HEK293 (cell line): ENCODE data around the gene TOMT.
A peak's percentile ranks its signal among the peaks of the same experiment; 100 is the strongest.

Source experiments
- BCL11A ChIP-seq: fragments of 450-650 bp; formaldehyde crosslinking; IDR thresholded peaks from 2 replicates; pipeline ENCODE4 v1.5.1; 2016; ENCODE audit warnings: low read depth, missing biosample characterization, missing genetic modification characterization
- EGR2 ChIP-seq: fragments of 450-650 bp; formaldehyde crosslinking; IDR thresholded peaks from 2 replicates; pipeline ENCODE4 v1.5.1; 2016; ENCODE audit warnings: low read depth, missing biosample characterization, missing genetic modification characterization
- INSM2 ChIP-seq: fragments of 450-650 bp; formaldehyde crosslinking; IDR thresholded peaks from 2 replicates; pipeline ENCODE4 v1.5.1; 2016; ENCODE audit warnings: missing biosample characterization, missing genetic modification characterization
- KLF1 ChIP-seq: fragments of 450-650 bp; formaldehyde crosslinking; IDR thresholded peaks from 2 replicates; pipeline ENCODE4 v1.5.1; 2016; ENCODE audit warnings: missing biosample characterization, missing genetic modification characterization
- KLF7 ChIP-seq: fragments of 450-650 bp; formaldehyde crosslinking; IDR thresholded peaks from 2 replicates; pipeline ENCODE4 v1.5.1; 2016; ENCODE audit warnings: missing biosample characterization, missing genetic modification characterization, borderline replicate concordance
- KLF8 ChIP-seq: fragments of 450-650 bp; formaldehyde crosslinking; IDR thresholded peaks from 2 replicates; pipeline ENCODE4 v1.5.1; 2016; ENCODE audit warnings: missing biosample characterization, missing genetic modification characterization
- PRDM4 ChIP-seq: fragments of 450-650 bp; formaldehyde crosslinking; IDR thresholded peaks from 2 replicates; pipeline ENCODE4 v1.5.1; 2017; ENCODE audit warnings: missing biosample characterization, missing genetic modification characterization
- SCRT1 ChIP-seq: fragments of 450-650 bp; formaldehyde crosslinking; IDR thresholded peaks from 2 replicates; pipeline ENCODE4 v1.5.1; 2016; ENCODE audit warnings: missing biosample characterization, missing genetic modification characterization, borderline replicate concordance
- SCRT2 ChIP-seq: fragments of 450-650 bp; formaldehyde crosslinking; IDR thresholded peaks from 2 replicates; pipeline ENCODE4 v1.5.1; 2016; ENCODE audit warnings: missing biosample characterization, missing genetic modification characterization
- SP3 ChIP-seq: fragments of 450-650 bp; formaldehyde crosslinking; IDR thresholded peaks from 2 replicates; pipeline ENCODE4 v1.5.1; 2016; ENCODE audit warnings: missing biosample characterization, missing genetic modification characterization
- ZEB2 ChIP-seq: fragments of 450-650 bp; formaldehyde crosslinking; IDR thresholded peaks from 2 replicates; pipeline ENCODE4 v1.5.1; 2016; ENCODE audit warnings: missing biosample characterization, missing genetic modification characterization
- ZNF19 ChIP-seq: fragments of 450-650 bp; formaldehyde crosslinking; IDR thresholded peaks from 2 replicates; pipeline ENCODE4; 2016; ENCODE audit warnings: missing biosample characterization, missing genetic modification characterization, low read depth
- ZNF2 ChIP-seq: fragments of 450-650 bp; formaldehyde crosslinking; IDR thresholded peaks from 2 replicates; pipeline ENCODE4 v1.5.1; 2016; ENCODE audit warnings: missing biosample characterization, missing genetic modification characterization
- ZNF214 ChIP-seq: fragments of 450-650 bp; formaldehyde crosslinking; IDR thresholded peaks from 2 replicates; pipeline ENCODE4 v1.5.1; 2017; ENCODE audit warnings: missing biosample characterization, mild to moderate bottlenecking, missing genetic modification characterization, borderline replicate concordance
- ZNF274 ChIP-seq, 2 experiments: fragments of 200-500 bp in 1 of 2; fragments of 450-650 bp in 1 of 2; sonication (Bioruptor generic) in 1 of 2; formaldehyde crosslinking in 1 of 2; IDR thresholded peaks; 2 replicates each; pipeline versions ENCODE4 v1.5.1 to v1.6.1; 2014 to 2016; ENCODE audit warnings: borderline replicate concordance in 1 of 2, inconsistent platforms in 1 of 2, low read length in 1 of 2, missing biosample characterization in 1 of 2, missing genetic modification characterization in 1 of 2
- ZNF335 ChIP-seq: fragments of 450-650 bp; formaldehyde crosslinking; conservative IDR thresholded peaks from 2 replicates; pipeline ENCODE4 v1.5.1; 2016; ENCODE audit warnings: missing biosample characterization, missing genetic modification characterization
- ZNF433 ChIP-seq: fragments of 450-650 bp; formaldehyde crosslinking; IDR thresholded peaks from 2 replicates; pipeline ENCODE4 v1.5.1; 2016; ENCODE audit warnings: missing biosample characterization, missing genetic modification characterization, low read depth
- ZNF501 ChIP-seq: fragments of 450-650 bp; formaldehyde crosslinking; IDR thresholded peaks from 2 replicates; pipeline ENCODE4 v1.5.1; 2016; ENCODE audit warnings: missing biosample characterization, missing genetic modification characterization
- ZNF518A ChIP-seq: fragments of 450-650 bp; formaldehyde crosslinking; conservative IDR thresholded peaks from 2 replicates; pipeline ENCODE4 v1.5.1; 2016; ENCODE audit warnings: low read depth, missing biosample characterization, missing genetic modification characterization
- ZNF530 ChIP-seq: fragments of 450-650 bp; formaldehyde crosslinking; IDR thresholded peaks from 2 replicates; pipeline ENCODE4 v1.5.1; 2016; ENCODE audit warnings: low read depth, missing biosample characterization, missing genetic modification characterization
- ZNF629 ChIP-seq: fragments of 450-650 bp; formaldehyde crosslinking; IDR thresholded peaks from 2 replicates; pipeline ENCODE4 v1.5.1; 2017; ENCODE audit warnings: missing biosample characterization, missing genetic modification characterization
- ZNF660 ChIP-seq: fragments of 450-650 bp; IDR thresholded peaks from 2 replicates; pipeline ENCODE4 v1.5.1; 2018; ENCODE audit warnings: missing biosample characterization, mild to moderate bottlenecking, missing genetic modification characterization
- ZNF692 ChIP-seq: fragments of 450-650 bp; formaldehyde crosslinking; IDR thresholded peaks from 2 replicates; pipeline ENCODE4 v1.5.1; 2016; ENCODE audit warnings: missing biosample characterization, missing genetic modification characterization
- ZXDB ChIP-seq: fragments of 450-650 bp; formaldehyde crosslinking; IDR thresholded peaks from 2 replicates; pipeline ENCODE4 v1.5.1; 2016; ENCODE audit warnings: missing biosample characterization, missing genetic modification characterization

Gene TOMT

GRCh38 chr11:72112143-72112977 is 6.6 kb downstream of the TOMT start, which contains the start of gene ANAPC15 (continued):
- TF ChIP-seq ZNF518A = peak; percentile 98
- 0 out of 2 replicates have a peak, but pooled peaks have one; percentile 25 for TF ChIP-seq INSM2
- peak; percentile 86 for TF ChIP-seq SP3 (tag by site-specific recombination)
- peak; percentile 22; the same call in 1 of the 2 replicates for TF ChIP-seq KLF1 (tag by site-specific recombination)
- peak; percentile 9; the same call in 1 of the 2 replicates for TF ChIP-seq PRDM4 (tag by site-specific recombination)
- TF ChIP-seq ZNF660 (tag by site-specific recombination) = 0 out of 2 replicates have a peak, but pooled peaks have one; percentile 32
- no peak for TF ChIP-seq ZNF214 (tag by site-specific recombination)
- peak; percentile 76; the same call in 1 of the 2 replicates for TF ChIP-seq ZEB2 (tag by site-specific recombination)
- TF ChIP-seq ZNF335 (tag by site-specific recombination) = peak; percentile 50
- peak; percentile 58; the same call in 1 of the 2 replicates for TF ChIP-seq KLF8
- peak; percentile 32; the same call in 1 of the 2 replicates for TF ChIP-seq EGR2 (tag by site-specific recombination)
- no peak for TF ChIP-seq SCRT1 (tag by site-specific recombination)
- TF ChIP-seq ZNF433 = no peak
- TF ChIP-seq BCL11A (tag by site-specific recombination) = 0 out of 2 replicates have a peak, but pooled peaks have one; percentile 19
- no peak for TF ChIP-seq SCRT2
- no peak for TF ChIP-seq ZNF530 (tag by site-specific recombination)
- TF ChIP-seq ZNF692 (tag by site-specific recombination) = no peak
- peak; percentile 87 for TF ChIP-seq ZNF629
- TF ChIP-seq ZXDB (tag by site-specific recombination) = 0 out of 2 replicates have a peak, but pooled peaks have one; percentile 49
- TF ChIP-seq ZNF501 (tag by site-specific recombination) = peak; percentile 71; the same call in 1 of the 2 replicates
- TF ChIP-seq KLF7 = peak; percentile 78; the same call in 1 of the 2 replicates
- TF ChIP-seq ZNF19 (tag by site-specific recombination) = no peak
- TF ChIP-seq ZNF274 (IDR thresholded peaks at IDR 0.05; ENCODE audit: low read length) = no peak
- TF ChIP-seq ZNF274 (tag by site-specific recombination; IDR thresholded peaks at IDR 0.05; ENCODE audit: borderline replicate concordance) = no peak
- peak; percentile 65; the same call in 1 of the 2 replicates for TF ChIP-seq ZNF2 (tag by site-specific recombination)
